DND-41 (cell line): Measurements from ENCODE around the gene VTI1A.

Experiments
- ATAC-seq: fragments of 200-7000 bp; cut with Tn5 transposase; 3 replicates; pipeline ENCODE4 v1.9.1; 2021; ENCODE audit warnings: low read depth; ENCODE audit not compliant: insufficient read depth
- DNase-seq: peaks from one replicate; pipeline ENCODE4 v3.0.0-alpha.2; 2020
- H2AFZ ChIP-seq: 2 replicates; pipeline ENCODE4 v1.6.0; 2012; ENCODE audit warnings: low read depth, low read length
- H3K27ac ChIP-seq: 2 replicates; pipeline ENCODE4 v1.5.1; 2012; ENCODE audit warnings: low read length, inconsistent platforms
- H3K27me3 ChIP-seq: fragments of 200-600 bp; sonication (generic); 2 replicates; pipeline ENCODE4 v1.6.0; 2012; ENCODE audit warnings: low read length, mild to moderate bottlenecking, inconsistent platforms; ENCODE audit not compliant: insufficient read depth, poor library complexity
- H3K36me3 ChIP-seq: 2 replicates; pipeline ENCODE4 v1.5.1; 2012; ENCODE audit warnings: low read length, inconsistent platforms; ENCODE audit not compliant: insufficient read depth
- H3K4me1 ChIP-seq: 2 replicates; pipeline ENCODE4 v1.5.1; 2012; ENCODE audit warnings: mild to moderate bottlenecking, low read length; ENCODE audit not compliant: insufficient read depth
- H3K4me2 ChIP-seq: 2 replicates; pipeline ENCODE4 v1.6.0; 2012; ENCODE audit warnings: mild to moderate bottlenecking, moderate library complexity, low read length, inconsistent platforms; ENCODE audit not compliant: insufficient read depth
- H3K4me3 ChIP-seq, 2 experiments: fragments of 200-600 bp in 1 of 2; shearing (Covaris generic) in 1 of 2; 2 replicates each; pipeline ENCODE4 v1.5.1; 2012 to 2016; ENCODE audit warnings: inconsistent platforms in 2 of 2, low read length in 2 of 2, mild to moderate bottlenecking in 2 of 2, low read depth in 1 of 2, moderate library complexity in 1 of 2
- H3K79me2 ChIP-seq: 2 replicates; pipeline ENCODE4 v1.6.0; 2012; ENCODE audit warnings: low read length, inconsistent platforms; ENCODE audit not compliant: insufficient read depth
- H3K9ac ChIP-seq: 2 replicates; pipeline ENCODE4 v1.6.0; 2012; ENCODE audit warnings: low read depth, mild to moderate bottlenecking, inconsistent platforms, low read length, moderate library complexity
- H3K9me3 ChIP-seq: 2 replicates; pipeline ENCODE4 v1.5.1; 2012; ENCODE audit warnings: low read length, moderate library complexity, mild to moderate bottlenecking, inconsistent platforms; ENCODE audit not compliant: insufficient read depth, severe bottlenecking
- H4K20me1 ChIP-seq: 2 replicates; pipeline ENCODE4 v1.6.0; 2012; ENCODE audit warnings: low read length; ENCODE audit not compliant: insufficient read depth
- EZH2 ChIP-seq: IDR thresholded peaks from 3 replicates; pipeline ENCODE4 v1.6.1; 2012; ENCODE audit warnings: borderline replicate concordance, low read depth, mild to moderate bottlenecking, moderate library complexity, low read length, inconsistent platforms; ENCODE audit not compliant: severe bottlenecking
- TF ChIP-seq, protein P1 (sequence below): IDR thresholded peaks from 2 replicates; pipeline ENCODE4 v1.5.1; 2012; ENCODE audit warnings: borderline replicate concordance, low read length, moderate library complexity, mild to moderate bottlenecking; ENCODE audit not compliant: poor library complexity, severe bottlenecking; ENCODE audit errors: extremely low read depth

The VTI1A gene

DNA sequence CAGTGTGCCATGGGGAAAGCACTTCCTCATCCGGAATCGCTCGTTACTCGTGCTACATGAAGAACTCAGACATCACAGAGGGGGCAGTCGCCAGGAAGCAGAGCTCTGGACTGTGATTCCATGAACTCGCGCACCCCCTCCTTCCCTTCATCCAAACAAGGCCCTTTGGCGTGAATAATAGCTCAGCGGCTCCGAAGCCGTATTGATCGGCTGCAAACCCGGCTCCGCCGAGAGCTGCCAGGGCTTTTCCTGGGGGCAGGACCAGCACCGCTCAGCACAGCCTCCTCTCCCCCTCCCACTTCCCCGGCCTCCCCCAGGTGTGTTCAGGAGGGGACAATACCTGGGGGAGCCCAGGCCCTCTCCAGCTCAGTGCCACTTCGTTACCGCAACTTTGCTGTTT is 374.0 kb downstream of the VTI1A start:
- Histone ChIP-seq H3K4me3 (no peak overlapping the region), H2AFZ (no peak overlapping the region)

GRCh38 chr10:112821663-112822062 is 374.6 kb downstream of the VTI1A start:
- Histone ChIP-seq H3K36me3 (no peaks in the 10 kb centered on the region), H4K20me1 (no peaks in the 10 kb centered on the region), H3K27ac (no peak overlapping the region), H3K79me2 (no peaks in the 10 kb centered on the region), H3K4me3 (no peak overlapping the region), H3K9ac (no peak overlapping the region), H3K4me2 (no peak overlapping the region), H2AFZ (no peak overlapping the region), H3K27me3 (no peaks in the 10 kb centered on the region), H3K9me3 (no peaks in the 10 kb centered on the region), H3K4me1 (no peaks in the 10 kb centered on the region)
- TF ChIP-seq, protein P1, sequence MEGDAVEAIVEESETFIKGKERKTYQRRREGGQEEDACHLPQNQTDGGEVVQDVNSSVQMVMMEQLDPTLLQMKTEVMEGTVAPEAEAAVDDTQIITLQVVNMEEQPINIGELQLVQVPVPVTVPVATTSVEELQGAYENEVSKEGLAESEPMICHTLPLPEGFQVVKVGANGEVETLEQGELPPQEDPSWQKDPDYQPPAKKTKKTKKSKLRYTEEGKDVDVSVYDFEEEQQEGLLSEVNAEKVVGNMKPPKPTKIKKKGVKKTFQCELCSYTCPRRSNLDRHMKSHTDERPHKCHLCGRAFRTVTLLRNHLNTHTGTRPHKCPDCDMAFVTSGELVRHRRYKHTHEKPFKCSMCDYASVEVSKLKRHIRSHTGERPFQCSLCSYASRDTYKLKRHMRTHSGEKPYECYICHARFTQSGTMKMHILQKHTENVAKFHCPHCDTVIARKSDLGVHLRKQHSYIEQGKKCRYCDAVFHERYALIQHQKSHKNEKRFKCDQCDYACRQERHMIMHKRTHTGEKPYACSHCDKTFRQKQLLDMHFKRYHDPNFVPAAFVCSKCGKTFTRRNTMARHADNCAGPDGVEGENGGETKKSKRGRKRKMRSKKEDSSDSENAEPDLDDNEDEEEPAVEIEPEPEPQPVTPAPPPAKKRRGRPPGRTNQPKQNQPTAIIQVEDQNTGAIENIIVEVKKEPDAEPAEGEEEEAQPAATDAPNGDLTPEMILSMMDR: no peak
- TF ChIP-seq EZH2: no peak
- ATAC-seq (no peak), DNase-seq (no peak)

More for the DNA sequence above, 374.0 kb downstream of the VTI1A start:
- Histone ChIP-seq H3K36me3 (no peaks in the 10 kb centered on the region), H3K9ac (no peak overlapping the region), H4K20me1 (no peaks in the 10 kb centered on the region), H3K4me2 (no peak overlapping the region), H3K4me1 (no peaks in the 10 kb centered on the region), H3K27me3 (no peaks in the 10 kb centered on the region), H3K27ac (no peak overlapping the region), H3K79me2 (no peaks in the 10 kb centered on the region), H3K9me3 (no peaks in the 10 kb centered on the region)
- ATAC-seq (no peak), DNase-seq (no peak)
- TF ChIP-seq, protein P1: no peak
- TF ChIP-seq EZH2: no peak

DNA sequence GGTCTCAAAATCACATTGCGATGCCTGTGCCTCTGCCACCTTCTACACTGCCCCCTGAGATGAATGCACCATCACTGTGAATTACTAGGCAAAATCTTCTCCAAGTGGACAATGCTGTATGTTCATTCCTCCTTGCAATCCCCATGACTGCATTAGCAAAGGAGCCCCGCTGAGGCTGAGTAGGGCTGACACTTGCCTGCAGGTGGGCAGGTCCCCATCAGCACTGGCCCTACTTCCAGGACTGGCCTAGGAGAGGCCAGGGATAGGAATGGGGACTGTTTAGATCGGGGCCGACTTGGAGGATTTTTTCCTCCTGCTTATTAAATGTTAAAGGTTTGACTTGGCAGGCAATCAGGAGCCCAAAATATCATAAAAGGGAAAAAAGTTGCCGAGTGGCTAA is 376.0 kb downstream of the VTI1A start:
- Histone ChIP-seq H3K36me3 (no peaks in the 10 kb centered on the region), H2AFZ (no peak overlapping the region), H3K79me2 (no peaks in the 10 kb centered on the region), H4K20me1 (no peaks in the 10 kb centered on the region), H3K27me3 (no peaks in the 10 kb centered on the region), H3K4me2 (no peak overlapping the region), H3K27ac (no peak overlapping the region), H3K4me1 (no peaks in the 10 kb centered on the region), H3K4me3 (no peak overlapping the region), H3K9ac (no peak overlapping the region), H3K9me3 (no peaks in the 10 kb centered on the region)
- ATAC-seq (no peak), DNase-seq (no peak)
- TF ChIP-seq, protein P1: no peak
- no peak for TF ChIP-seq EZH2

DNA sequence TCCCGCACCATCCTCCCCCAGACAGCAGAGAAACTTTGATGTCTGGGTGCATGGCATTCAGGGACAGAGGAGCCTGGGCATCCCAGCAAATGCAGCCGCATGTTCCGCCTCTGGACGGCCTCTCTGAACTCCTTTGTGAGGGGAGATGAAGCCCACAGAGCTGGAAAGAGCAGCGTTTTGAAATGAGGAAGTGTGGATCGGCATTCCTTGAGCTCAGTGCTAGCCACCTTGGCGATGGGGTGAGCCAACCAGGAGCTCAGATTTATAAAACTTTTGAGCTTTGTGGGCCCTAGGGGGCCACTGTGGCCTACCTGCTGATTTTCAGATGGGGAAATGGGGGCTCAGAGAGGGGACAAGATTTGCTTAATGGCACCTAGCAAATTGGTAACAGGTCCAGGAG is 376.6 kb downstream of the VTI1A start:
- no peaks in the 10 kb centered on the region for H4K20me1 ChIP-seq
- H3K27ac ChIP-seq: no peak overlapping the region
- TF ChIP-seq, protein P1: no peak
- TF ChIP-seq EZH2: no peak
- ATAC-seq: no peak
- no peak overlapping the region for H3K4me2 ChIP-seq
- H3K9ac ChIP-seq: no peak overlapping the region
- H3K4me1 ChIP-seq: no peaks in the 10 kb centered on the region
- no peak overlapping the region for H3K4me3 ChIP-seq
- H3K36me3 ChIP-seq: no peaks in the 10 kb centered on the region
- H2AFZ ChIP-seq: no peak overlapping the region
- DNase-seq: no peak
- H3K27me3 ChIP-seq: no peaks in the 10 kb centered on the region
- H3K79me2 ChIP-seq: no peaks in the 10 kb centered on the region
- no peaks in the 10 kb centered on the region for H3K9me3 ChIP-seq
